ENCODE results near the gene PLEKHM3. TPM values are rescaled to one million over a fixed set of nuclear protein-coding genes. Genes with fewer than 3 reads are reported as not detected.

The PLEKHM3 gene
- total and polyA plus RNA-seq, 2 of the 4 experiments (the other 2 are of a cell fraction): 2.4 to 11.3 TPM

DNA sequence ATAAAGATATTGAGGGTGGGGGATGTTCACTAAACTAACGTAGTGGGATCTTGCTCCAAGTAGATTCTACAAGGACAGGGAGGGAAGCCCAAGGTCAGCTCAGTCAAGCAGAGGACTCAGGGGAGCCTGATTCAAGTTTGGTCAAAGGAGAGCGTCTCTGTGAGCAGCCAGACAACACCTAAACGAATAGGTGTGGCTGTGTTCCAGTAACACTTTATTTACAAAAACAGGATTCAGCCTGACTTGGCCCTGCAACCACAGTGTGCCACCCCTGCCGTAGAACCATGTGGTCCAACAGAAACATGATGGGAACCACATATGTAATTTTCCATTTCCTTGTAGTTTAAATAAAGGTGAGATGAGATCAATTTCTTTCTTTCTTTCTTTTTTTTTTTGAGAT, 237.5 kb downstream of the PLEKHM3 start:
- Histone ChIP-seq H4K8ac (ENCODE audit: low read depth in 2 of 2, low read length in 2 of 2) (no peak overlapping the region), H3K27ac (ENCODE audit: insufficient read depth, low read length) (no peak overlapping the region), H2AK9ac (replicated peaks; ENCODE audit: low read depth, low read length, poor library complexity) (no peak overlapping the region), H3K14ac (replicated peaks; ENCODE audit: low read depth, low read length) (no peak overlapping the region), H2BK120ac (ENCODE audit: low read depth, low read length) (no peak overlapping the region), H3K4me2 (ENCODE audit: low read depth, low read length) (no peak overlapping the region), H3K9me3 (ENCODE audit: control insufficient read depth, insufficient read depth, low read length) (no peaks in the 10 kb centered on the region), H2BK20ac (ENCODE audit: low read depth, low read length) (no peak overlapping the region), H3K23ac (ENCODE audit: low read depth, low read length) (no peak overlapping the region), H4K91ac (ENCODE audit: insufficient read depth, low read depth, low read length) (no peak overlapping the region), H3K4me1 (ENCODE audit: control insufficient read depth, insufficient read depth, low read length) (peaks cover 4% of the 10 kb centered on the region), H2BK15ac (ENCODE audit: low read depth, low read length) (no peak overlapping the region), H2BK5ac (ENCODE audit: low read depth, low read length, poor library complexity, severe bottlenecking) (no peak overlapping the region), H2AK5ac (ENCODE audit: low read depth, low read length) (no peak overlapping the region), H3K4me3 (ENCODE audit: insufficient read depth, low read depth, low read length) (no peak overlapping the region), H2AFZ (replicated peaks; ENCODE audit: low read length, poor library complexity) (no peak overlapping the region), H4K20me1 (ENCODE audit: insufficient read depth, low read length) (no peaks in the 10 kb centered on the region), H3K4ac (ENCODE audit: low read depth, low read length) (no peak overlapping the region), H3K27me3 (ENCODE audit: control insufficient read depth, insufficient read depth, low read length) (peaks cover 7% of the 10 kb centered on the region), H3K36me3 (ENCODE audit: control insufficient read depth, insufficient read depth, low read length) (no peaks in the 10 kb centered on the region), H3K9me1 (ENCODE audit: insufficient read depth, low read length) (0 out of 2 replicates have a peak, but pooled peaks cover 5% of the 10 kb centered on the region), H3K56ac (ENCODE audit: extremely low read depth, insufficient read depth, low read length) (no peak overlapping the region), H3K9ac (ENCODE audit: low read depth, low read length) (no peak overlapping the region), H4K5ac (ENCODE audit: low read depth, low read length) (no peak overlapping the region), H3K79me1 (ENCODE audit: low read depth in 1 of 2, low read length in 2 of 2) (no peaks in the 10 kb centered on the region), H3K18ac (ENCODE audit: low read depth, low read length) (no peak overlapping the region)
- ChIA-PET CTCF (no interaction called here), POLR2A (ENCODE audit: unreplicated experiment) (no interaction called here)
- intact Hi-C loops (cut with micrococcal nuclease) (no loop called here), in situ Hi-C loops (cut with MboI; ENCODE audit: low sequenced_read_pairs) (no loop called here), dilution Hi-C loops (cut with HindIII; ENCODE audit: low sequenced_read_pairs, unreplicated experiment) (no loop called here)
- no CpG with 5 or more reads among the region's 4 CpGs for WGBS, 2 experiments (ENCODE audit: extremely low coverage in 2 of 2, insufficient read length in 1 of 2)
- no TSS peak for BruUV-seq (replicated peaks)
- TF ChIP-seq BHLHE40 (IDR thresholded peaks at IDR 0.05; ENCODE audit: low read depth, low read length) (no peak), CEBPB (IDR thresholded peaks at IDR 0.05; ENCODE audit: low read depth, low read length) (no peak), RFX5 (IDR thresholded peaks at IDR 0.05; ENCODE audit: low read depth, low read length) (no peak), SMC3 (IDR thresholded peaks at IDR 0.05; ENCODE audit: low read depth, low read length) (no peak), POLR2A (IDR thresholded peaks at IDR 0.05; ENCODE audit: low read depth, low read length) (no peak), ELK1 (IDR thresholded peaks at IDR 0.05; ENCODE audit: borderline replicate concordance, low read depth, low read length) (no peak), FOS (IDR thresholded peaks at IDR 0.05; ENCODE audit: low read depth, low read length) (no peak), CTCF (conservative IDR thresholded peaks at IDR 0.05; ENCODE audit: low read depth, low read length) (no peak), MXI1 (IDR thresholded peaks at IDR 0.05; ENCODE audit: borderline replicate concordance, low read depth, low read length) (no peak), RCOR1 (IDR thresholded peaks at IDR 0.05; ENCODE audit: insufficient replicate concordance, low read length) (no peak), CHD1 (IDR thresholded peaks at IDR 0.05; ENCODE audit: low read depth, low read length) (no peak), NFE2L2 (IDR thresholded peaks at IDR 0.05; ENCODE audit: low read depth, low read length) (no peak), MAFK (IDR thresholded peaks at IDR 0.05; ENCODE audit: low read depth, low read length) (no peak), RAD21 (IDR thresholded peaks at IDR 0.05; ENCODE audit: low read length) (no peak), MAZ (IDR thresholded peaks at IDR 0.05; ENCODE audit: borderline replicate concordance, low read depth, low read length) (no peak)
- TF ChIP-seq, protein P1, sequence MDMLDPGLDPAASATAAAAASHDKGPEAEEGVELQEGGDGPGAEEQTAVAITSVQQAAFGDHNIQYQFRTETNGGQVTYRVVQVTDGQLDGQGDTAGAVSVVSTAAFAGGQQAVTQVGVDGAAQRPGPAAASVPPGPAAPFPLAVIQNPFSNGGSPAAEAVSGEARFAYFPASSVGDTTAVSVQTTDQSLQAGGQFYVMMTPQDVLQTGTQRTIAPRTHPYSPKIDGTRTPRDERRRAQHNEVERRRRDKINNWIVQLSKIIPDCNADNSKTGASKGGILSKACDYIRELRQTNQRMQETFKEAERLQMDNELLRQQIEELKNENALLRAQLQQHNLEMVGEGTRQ (IDR thresholded peaks at IDR 0.05; ENCODE audit: low read depth, low read length): no peak
- DNase-seq (no peak), ATAC-seq (ENCODE audit: low read depth) (no peak)

Data from IMR-90 (cell line).